ENCODE measurements around the gene KAZN. TPM values are rescaled to one million over a fixed set of nuclear protein-coding genes. Genes with fewer than 3 reads are reported as not detected.

KAZN gene
- total and polyA plus RNA-seq, 9 donors, result 5.1 to 17.4 (median 14.3) TPM

DNA sequence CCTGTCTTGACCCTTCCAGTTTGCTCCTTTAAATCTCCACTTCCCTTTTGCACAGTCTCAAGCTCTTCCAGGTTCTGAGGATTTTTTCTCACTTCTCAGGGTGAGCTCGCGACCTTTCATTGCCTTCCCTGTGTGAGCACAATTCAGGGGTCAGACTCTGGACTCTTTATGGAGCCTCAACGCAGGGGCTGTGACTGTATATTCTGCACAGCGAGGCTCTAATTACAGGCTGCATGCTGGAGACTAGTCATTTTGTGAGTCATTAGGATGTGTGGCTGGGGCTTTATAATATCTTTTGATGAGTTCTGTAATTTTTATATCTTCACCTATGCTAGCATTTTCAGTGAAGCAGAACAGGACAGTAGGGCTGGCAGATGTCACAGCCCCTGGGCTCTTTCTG, 270.7 kb downstream of the KAZN start:
- DNase-seq, result no peak
- Histone ChIP-seq H3K36me3 (ENCODE audit: control insufficient read depth, insufficient read depth, low read length) (no peaks in the 10 kb centered on the region), H3K4me3 (ENCODE audit: low read length) (no peak overlapping the region), H3K27ac (ENCODE audit: low read length) (no peak overlapping the region), H3K27me3 (ENCODE audit: control insufficient read depth, insufficient read depth, low read length) (no peaks in the 10 kb centered on the region), H3K4me1 (ENCODE audit: control insufficient read depth, insufficient read depth, low read length) (no peaks in the 10 kb centered on the region), H3K9me3 (replicated peaks; ENCODE audit: control insufficient read depth, low read depth, low read length) (no peaks in the 10 kb centered on the region)
- WGBS (ENCODE audit: insufficient coverage), result 17% methylated on average over 2 of the region's 4 CpGs

DNA sequence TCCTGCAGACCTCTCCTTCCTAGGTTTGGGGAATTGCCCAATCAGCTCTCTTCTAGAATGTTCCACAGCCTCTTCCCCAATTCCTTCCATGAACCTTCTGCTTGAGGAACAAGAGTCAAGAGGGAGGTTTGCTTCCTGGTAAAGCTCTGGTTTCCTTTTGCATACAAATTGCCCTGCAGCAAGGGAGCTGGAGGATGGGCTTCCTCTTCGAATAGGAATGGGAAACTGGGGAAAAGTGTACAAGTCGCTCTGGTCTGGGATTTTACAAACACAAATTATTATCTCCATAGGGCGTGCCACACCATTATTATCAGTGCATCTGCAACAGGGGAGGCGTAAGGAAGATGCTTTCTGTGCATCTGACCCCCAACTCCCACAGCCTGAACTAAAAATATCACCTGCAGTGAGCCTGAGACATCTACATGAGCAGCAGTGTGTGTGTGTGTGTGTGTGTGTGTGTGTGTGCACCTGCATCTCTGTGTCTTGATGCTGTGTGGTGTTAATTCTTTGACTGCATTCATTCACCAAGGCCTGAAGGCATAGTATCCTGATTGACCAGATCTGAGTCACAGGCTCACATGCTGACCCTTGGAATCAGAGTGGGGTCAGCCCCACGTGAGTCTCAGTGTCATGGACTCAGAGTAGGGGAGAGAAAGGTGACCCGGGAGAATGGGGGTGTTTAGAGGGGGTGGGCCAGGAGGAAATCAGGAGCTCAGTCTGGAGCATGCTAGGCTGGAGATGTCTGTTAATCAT, 272.9 kb downstream of the KAZN start:
- H3K9me3 ChIP-seq (replicated peaks; ENCODE audit: control insufficient read depth, low read depth, low read length), result no peaks in the 10 kb centered on the region
- no peaks in the 10 kb centered on the region for H3K27me3 ChIP-seq (ENCODE audit: control insufficient read depth, insufficient read depth, low read length)
- no peak for DNase-seq
- H3K36me3 ChIP-seq (ENCODE audit: control insufficient read depth, insufficient read depth, low read length), result no peaks in the 10 kb centered on the region
- H3K27ac ChIP-seq (ENCODE audit: low read length), result no peak overlapping the region
- 40% methylated on average over 2 of the region's 6 CpGs for WGBS (ENCODE audit: insufficient coverage)
- no peak overlapping the region for H3K4me3 ChIP-seq (ENCODE audit: low read length)
- H3K4me1 ChIP-seq (ENCODE audit: control insufficient read depth, insufficient read depth, low read length), result no peaks in the 10 kb centered on the region

DNA sequence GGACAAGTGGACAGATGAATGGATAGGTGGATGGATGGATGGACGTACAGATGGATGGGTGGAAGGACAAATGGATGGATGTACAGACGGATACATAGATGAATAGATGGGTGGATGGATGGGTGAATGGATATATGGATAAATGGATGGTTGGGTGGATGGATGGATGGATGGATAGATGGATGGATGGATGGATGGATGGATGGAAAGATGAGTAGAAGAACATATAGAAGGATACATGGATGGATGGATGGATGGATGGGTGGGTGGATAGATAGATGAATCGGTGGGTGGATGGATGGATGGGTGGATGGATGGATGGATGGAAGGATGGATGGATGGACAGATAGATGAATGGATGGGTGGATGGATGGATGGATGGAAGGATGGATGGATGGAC, 274.3 kb downstream of the KAZN start:
- Histone ChIP-seq H3K36me3 (ENCODE audit: control insufficient read depth, insufficient read depth, low read length) (no peaks in the 10 kb centered on the region), H3K4me1 (ENCODE audit: control insufficient read depth, insufficient read depth, low read length) (no peaks in the 10 kb centered on the region), H3K27me3 (ENCODE audit: control insufficient read depth, insufficient read depth, low read length) (no peaks in the 10 kb centered on the region), H3K9me3 (replicated peaks; ENCODE audit: control insufficient read depth, low read depth, low read length) (no peaks in the 10 kb centered on the region), H3K4me3 (ENCODE audit: low read length) (no peak overlapping the region), H3K27ac (ENCODE audit: low read length) (no peak overlapping the region)
- DNase-seq, result no peak
- 89% methylated on average over 3 of the region's 3 CpGs for WGBS (ENCODE audit: insufficient coverage)

- no peak for DNase-seq
- Histone ChIP-seq H3K27me3 (ENCODE audit: control insufficient read depth, insufficient read depth, low read length) (no peaks in the 10 kb centered on the region), H3K4me1 (ENCODE audit: control insufficient read depth, insufficient read depth, low read length) (no peaks in the 10 kb centered on the region), H3K9me3 (replicated peaks; ENCODE audit: control insufficient read depth, low read depth, low read length) (no peaks in the 10 kb centered on the region), H3K27ac (ENCODE audit: low read length) (no peak overlapping the region), H3K4me3 (ENCODE audit: low read length) (no peak overlapping the region), H3K36me3 (ENCODE audit: control insufficient read depth, insufficient read depth, low read length) (no peaks in the 10 kb centered on the region)
- WGBS (ENCODE audit: insufficient coverage), result 63% methylated on average over 4 of the region's 4 CpGs
Measured at GRCh38 chr1:14873677-14874076, 275.2 kb downstream of the KAZN start.

GRCh38 chr1:14875524-14876509, 277.3 kb downstream of the KAZN start:
- Histone ChIP-seq H3K9me3 (replicated peaks; ENCODE audit: control insufficient read depth, low read depth, low read length) (no peaks in the 10 kb centered on the region), H3K27me3 (ENCODE audit: control insufficient read depth, insufficient read depth, low read length) (no peaks in the 10 kb centered on the region), H3K27ac (ENCODE audit: low read length) (no peak overlapping the region), H3K4me3 (ENCODE audit: low read length) (no peak overlapping the region), H3K36me3 (ENCODE audit: control insufficient read depth, insufficient read depth, low read length) (no peaks in the 10 kb centered on the region), H3K4me1 (ENCODE audit: control insufficient read depth, insufficient read depth, low read length) (no peaks in the 10 kb centered on the region)
- no peak for DNase-seq
- WGBS (ENCODE audit: insufficient coverage), result 35% methylated on average over 5 of the region's 11 CpGs

GRCh38 chr1:14876747-14877146, 278.3 kb downstream of the KAZN start:
- WGBS (ENCODE audit: insufficient coverage), result 100% methylated on average over 1 of the region's 1 CpG
- Histone ChIP-seq H3K9me3 (replicated peaks; ENCODE audit: control insufficient read depth, low read depth, low read length) (no peaks in the 10 kb centered on the region), H3K4me1 (ENCODE audit: control insufficient read depth, insufficient read depth, low read length) (no peaks in the 10 kb centered on the region), H3K27ac (ENCODE audit: low read length) (no peak overlapping the region), H3K27me3 (ENCODE audit: control insufficient read depth, insufficient read depth, low read length) (no peaks in the 10 kb centered on the region), H3K36me3 (ENCODE audit: control insufficient read depth, insufficient read depth, low read length) (no peaks in the 10 kb centered on the region), H3K4me3 (ENCODE audit: low read length) (no peak overlapping the region)
- DNase-seq, result no peak

- Histone ChIP-seq H3K4me3 (ENCODE audit: low read length) (no peak overlapping the region), H3K4me1 (ENCODE audit: control insufficient read depth, insufficient read depth, low read length) (no peaks in the 10 kb centered on the region), H3K27me3 (ENCODE audit: control insufficient read depth, insufficient read depth, low read length) (no peaks in the 10 kb centered on the region), H3K36me3 (ENCODE audit: control insufficient read depth, insufficient read depth, low read length) (no peaks in the 10 kb centered on the region), H3K27ac (ENCODE audit: low read length) (no peak overlapping the region), H3K9me3 (replicated peaks; ENCODE audit: control insufficient read depth, low read depth, low read length) (no peaks in the 10 kb centered on the region)
- no peak for DNase-seq
- WGBS (ENCODE audit: insufficient coverage), result no CpG with 5 or more reads among the region's 3 CpGs
Measured at GRCh38 chr1:14877224-14877623, 278.7 kb downstream of the KAZN start.

GRCh38 chr1:14878124-14878523, 279.6 kb downstream of the KAZN start:
- DNase-seq, result no peak
- H3K27me3 ChIP-seq (ENCODE audit: control insufficient read depth, insufficient read depth, low read length), result no peaks in the 10 kb centered on the region

GRCh38 chr1:14878951-14879350, 280.5 kb downstream of the KAZN start:
- no peak overlapping the region for H3K4me3 ChIP-seq (ENCODE audit: low read length)
- H3K9me3 ChIP-seq (replicated peaks; ENCODE audit: control insufficient read depth, low read depth, low read length), result no peaks in the 10 kb centered on the region
- no CpG with 5 or more reads among the region's 6 CpGs for WGBS (ENCODE audit: insufficient coverage)
- H3K27ac ChIP-seq (ENCODE audit: low read length), result no peak overlapping the region
- no peaks in the 10 kb centered on the region for H3K4me1 ChIP-seq (ENCODE audit: control insufficient read depth, insufficient read depth, low read length)
- no peak for DNase-seq
- H3K27me3 ChIP-seq (ENCODE audit: control insufficient read depth, insufficient read depth, low read length), result no peaks in the 10 kb centered on the region
- H3K36me3 ChIP-seq (ENCODE audit: control insufficient read depth, insufficient read depth, low read length), result no peaks in the 10 kb centered on the region

More at GRCh38 chr1:14878124-14878523, 279.6 kb downstream of the KAZN start:
- H3K27ac ChIP-seq (ENCODE audit: low read length), result no peak overlapping the region
- H3K4me3 ChIP-seq (ENCODE audit: low read length), result no peak overlapping the region
- no peaks in the 10 kb centered on the region for H3K36me3 ChIP-seq (ENCODE audit: control insufficient read depth, insufficient read depth, low read length)
- no peaks in the 10 kb centered on the region for H3K4me1 ChIP-seq (ENCODE audit: control insufficient read depth, insufficient read depth, low read length)
- H3K9me3 ChIP-seq (replicated peaks; ENCODE audit: control insufficient read depth, low read depth, low read length), result no peaks in the 10 kb centered on the region
